Renal pelvis (tissue), 4 donors: ENCODE measurements around the gene MYO1B. TPM values are rescaled to one million over a fixed set of nuclear protein-coding genes. Genes with fewer than 3 reads are reported as not detected.
"Not testable (repeated sequence)": the region's sequence is repeated elsewhere in the genome, so short reads cannot be mapped to it uniquely, and the experiment has no call there.

Experiments
- DNase-seq: peaks from one replicate; pipeline ENCODE4 v3.0.0-alpha.2; 2013
- polyA plus RNA-seq, 3 donors: library from polyadenylated mRNA; unstranded; fragments of 120-200 nt; gene quantifications; one replicate each; pipeline ENCODE4 v1.2.1, GENCODE V29; 2013; ENCODE audit not compliant: insufficient read length in 3 of 3

Gene MYO1B
- polyA plus RNA-seq, 3 donors, result 91.6 to 112 (median 104) TPM

DNA sequence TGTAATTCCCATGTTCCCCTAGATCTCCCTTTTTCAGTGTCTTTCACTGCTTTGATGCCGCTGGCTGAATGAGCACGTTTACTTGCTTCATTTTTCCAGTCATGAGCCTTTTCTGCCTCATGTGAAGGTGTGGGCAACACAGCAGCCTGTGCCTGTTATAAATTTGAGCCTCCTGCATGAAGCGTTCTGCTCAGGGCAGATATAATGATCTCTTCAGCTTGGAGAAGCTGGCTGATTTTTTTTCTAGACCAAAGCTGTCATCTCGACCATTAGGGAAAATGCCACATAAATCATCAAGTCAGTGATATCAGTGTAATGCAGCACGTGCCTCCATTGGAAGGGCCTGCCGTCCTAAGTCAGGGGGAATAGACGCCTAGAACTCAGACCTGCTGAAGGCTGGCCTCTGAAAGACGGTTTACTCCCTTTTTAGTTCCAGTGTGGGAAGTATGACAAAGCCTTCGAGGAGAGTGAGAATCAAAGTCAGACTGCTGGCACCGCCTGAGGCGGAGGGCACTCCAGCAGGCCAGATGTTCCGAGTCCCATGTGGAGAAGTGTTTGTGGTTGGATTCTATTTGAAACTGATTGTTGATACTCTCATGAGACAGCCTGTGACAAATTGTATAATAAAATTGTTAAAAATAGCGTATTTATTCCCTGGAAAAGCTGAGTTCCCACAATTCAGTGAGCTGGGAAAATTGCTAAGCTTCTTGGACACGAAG lies 196.5 kb downstream of the MYO1B start:
- DNase-seq, result no peak

DNA sequence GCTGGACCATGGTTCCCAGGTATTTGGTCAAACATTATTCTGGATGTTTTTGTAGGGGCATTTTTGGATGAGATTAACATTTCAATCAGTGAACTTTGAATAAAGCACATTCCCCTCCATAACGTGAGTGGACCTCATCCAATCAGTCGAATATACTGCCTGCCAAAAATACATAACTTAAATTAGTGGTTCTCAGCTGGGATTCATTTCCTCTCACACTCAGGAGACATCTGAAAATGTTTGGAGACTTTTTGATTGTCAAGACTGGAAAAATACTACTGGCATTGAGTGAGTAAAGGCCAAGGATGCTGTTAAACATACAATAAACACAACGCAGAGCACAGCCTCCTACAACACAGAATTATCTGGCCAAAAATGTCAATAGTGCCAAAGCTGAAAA lies 198.2 kb downstream of the MYO1B start:
- DNase-seq, result no peak

DNA sequence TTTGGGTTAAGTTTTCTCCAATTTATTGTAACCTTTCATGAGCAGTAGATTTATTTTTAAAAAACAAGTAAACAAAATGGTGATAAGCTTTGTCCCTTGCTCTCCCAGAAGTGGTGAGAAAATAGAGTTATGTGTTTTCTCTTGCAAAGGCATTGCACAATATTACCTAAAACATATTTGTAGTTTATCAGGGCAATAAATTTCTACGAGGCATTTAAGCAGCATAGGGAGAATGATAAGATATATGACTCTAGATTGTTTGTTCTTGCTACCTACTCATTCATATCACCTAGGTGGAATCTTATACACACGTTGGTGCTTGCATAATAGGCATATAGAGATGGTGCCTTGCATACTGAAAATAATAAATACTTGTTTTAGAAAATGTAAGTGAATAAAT lies 201.7 kb downstream of the MYO1B start:
- no peak for DNase-seq

DNA sequence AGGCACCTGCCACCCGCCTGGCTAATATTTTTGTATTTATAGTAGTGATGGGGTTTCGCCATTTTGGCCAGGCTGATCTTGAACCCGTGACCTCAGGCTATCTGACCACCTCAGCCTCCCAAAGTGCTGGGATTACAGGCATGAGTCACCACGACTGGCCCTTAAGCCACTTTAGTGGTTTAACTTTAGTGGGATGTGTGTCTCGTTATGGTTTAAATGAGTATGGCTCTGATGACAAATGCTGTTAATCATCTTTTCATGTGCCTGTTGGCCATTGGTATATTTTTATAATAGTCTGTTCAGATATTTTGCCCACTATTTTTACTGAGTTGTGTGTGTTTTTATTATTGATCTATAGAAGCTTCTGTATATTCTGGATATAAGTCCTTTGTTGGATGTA lies 205.9 kb downstream of the MYO1B start:
- no peak for DNase-seq

DNA sequence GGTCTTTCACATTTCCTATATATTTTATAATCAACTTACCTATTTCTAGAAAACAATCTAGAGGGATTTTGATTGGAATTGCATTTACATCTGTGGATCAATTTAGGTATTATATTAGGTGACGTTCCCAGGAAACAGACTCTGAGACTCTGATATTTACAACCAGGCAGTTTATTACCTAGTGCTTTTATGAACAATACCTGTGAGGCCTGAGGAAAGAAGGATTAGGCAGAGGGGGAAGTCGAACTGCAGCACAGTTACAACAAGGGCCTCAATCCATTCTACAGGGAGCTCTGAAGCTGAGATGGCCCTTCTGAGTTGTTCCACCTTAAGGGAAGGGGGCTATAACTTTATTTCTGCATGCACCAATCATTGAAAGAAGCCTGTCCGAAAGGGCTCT lies 206.9 kb downstream of the MYO1B start:
- DNase-seq, result no peak

DNA sequence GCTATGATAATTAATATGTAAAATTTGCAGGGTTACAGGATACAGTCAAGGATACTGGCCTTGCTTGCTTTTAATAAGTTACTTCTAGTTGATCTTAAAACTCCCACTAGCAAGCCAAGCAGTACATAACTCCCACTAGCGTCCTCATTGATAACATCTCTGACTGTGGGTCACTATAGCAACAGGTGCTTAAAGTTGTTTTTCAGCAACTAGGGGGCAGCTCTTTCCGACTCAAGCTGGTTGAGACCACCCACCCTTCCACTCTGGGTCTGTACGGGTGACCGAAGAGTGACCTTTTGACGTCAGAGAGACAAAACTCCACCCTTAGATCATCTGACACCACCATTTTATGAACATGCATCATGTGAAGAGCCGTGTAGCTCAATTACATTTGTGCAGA lies 208.6 kb downstream of the MYO1B start:
- peak; percentile 65 for DNase-seq

DNA sequence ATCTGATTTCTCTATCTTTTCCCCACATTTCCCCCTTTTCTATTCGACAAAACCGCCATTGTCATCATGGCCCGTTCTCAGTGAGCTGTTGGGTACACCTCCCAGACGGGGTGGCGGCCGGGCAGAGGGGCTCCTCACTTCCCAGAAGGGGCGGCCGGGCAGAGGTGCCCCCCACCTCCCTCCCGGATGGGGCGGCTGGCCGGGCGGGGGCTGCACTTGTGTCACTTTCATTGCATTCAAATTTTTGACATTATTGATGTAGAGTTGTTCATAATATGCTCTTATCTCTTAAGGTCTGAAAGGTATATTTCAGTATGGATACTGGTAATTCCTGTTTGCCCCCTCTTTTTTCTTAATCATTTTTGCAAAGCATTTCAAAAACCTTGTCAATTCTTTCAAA lies 211.3 kb downstream of the MYO1B start:
- DNase-seq, result not testable (repeated sequence)

DNA sequence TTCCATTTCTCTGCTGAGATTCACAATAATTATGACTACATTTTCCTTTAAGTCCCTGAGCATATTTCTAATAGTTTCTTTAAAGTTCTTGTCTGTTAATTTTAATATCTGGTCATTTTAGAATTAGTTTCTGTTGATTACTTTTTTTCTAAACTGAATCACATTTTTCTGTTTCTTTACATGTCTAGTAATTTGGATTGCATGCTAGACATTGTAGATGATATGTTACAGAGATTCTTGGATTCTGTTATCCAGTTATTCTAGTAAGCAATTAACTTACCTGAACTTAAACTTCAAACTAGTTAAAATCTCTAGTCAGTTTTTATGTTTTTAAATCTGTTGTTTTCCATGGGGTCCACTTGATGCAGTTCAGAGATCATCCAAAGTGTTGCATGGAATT lies 214.0 kb downstream of the MYO1B start:
- DNase-seq, result no peak

DNA sequence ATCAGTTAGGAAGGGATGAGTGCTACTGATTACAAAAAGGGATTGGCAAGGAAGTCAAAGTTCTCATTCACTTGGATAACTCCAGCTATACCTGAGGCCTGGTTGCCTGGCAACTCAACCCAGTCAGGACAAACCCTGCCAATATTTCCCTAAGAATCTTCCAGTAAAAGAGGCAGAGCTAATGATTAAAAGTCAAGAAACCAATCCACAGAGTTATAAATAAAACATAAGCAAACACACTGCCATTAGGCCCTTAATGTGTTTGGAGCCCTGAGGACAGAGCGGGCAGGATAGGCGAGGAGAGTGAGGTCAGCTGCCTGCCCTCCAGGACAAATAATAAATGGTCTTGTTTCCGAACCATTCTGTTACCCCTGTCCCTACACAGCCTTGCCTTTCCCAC lies 217.2 kb downstream of the MYO1B start:
- peak; percentile 41 for DNase-seq

DNA sequence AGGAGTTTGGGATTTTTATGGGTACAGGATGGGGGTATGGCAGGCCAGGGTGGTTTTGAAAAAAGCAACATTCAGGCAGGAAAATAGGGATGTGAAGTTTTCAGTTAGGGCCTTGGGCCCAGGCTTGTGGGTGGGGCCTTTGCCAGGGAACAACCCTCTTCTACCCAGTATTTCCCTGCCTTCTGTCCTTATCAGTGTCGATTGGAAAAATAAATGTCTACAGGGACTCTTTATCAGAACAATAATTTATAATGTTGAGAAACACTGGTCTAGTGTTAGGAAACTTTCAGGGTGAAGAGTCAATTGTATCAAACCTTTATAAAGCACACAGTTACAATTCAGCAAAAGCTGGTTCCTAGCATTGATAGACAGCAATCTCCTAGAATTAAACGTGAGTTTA lies 218.6 kb downstream of the MYO1B start:
- no peak for DNase-seq

DNA sequence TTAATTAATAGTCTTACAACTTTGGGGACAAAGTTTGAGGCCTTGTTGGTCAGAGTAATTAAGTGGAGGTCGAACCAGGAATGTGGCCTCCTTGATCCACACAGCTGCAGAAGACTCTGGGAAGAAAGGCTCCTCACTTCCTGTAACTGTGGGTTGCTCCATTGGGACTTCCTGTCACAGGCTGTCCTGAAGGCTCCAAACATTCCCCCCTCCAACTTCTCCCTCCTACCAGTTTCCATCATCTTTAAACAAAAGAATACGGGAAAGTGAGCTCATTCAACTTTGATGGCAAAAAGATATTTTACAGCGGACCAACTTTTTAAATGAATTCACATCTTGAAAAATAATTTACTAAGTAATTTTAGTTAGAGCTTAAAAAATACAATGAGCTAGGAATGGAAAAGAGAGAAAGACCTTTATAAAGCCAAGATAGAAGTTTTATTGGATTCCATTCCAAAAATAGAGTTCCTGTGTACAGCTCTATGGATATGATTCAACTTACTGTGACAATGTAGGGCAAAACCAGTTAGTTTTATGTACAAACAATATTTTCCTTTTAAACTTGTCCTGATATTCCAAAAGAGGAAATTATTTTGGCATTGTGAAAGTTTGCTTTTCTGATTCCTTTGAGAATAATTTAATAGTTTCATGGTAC lies 220.7 kb downstream of the MYO1B start:
- DNase-seq, result no peak

DNA sequence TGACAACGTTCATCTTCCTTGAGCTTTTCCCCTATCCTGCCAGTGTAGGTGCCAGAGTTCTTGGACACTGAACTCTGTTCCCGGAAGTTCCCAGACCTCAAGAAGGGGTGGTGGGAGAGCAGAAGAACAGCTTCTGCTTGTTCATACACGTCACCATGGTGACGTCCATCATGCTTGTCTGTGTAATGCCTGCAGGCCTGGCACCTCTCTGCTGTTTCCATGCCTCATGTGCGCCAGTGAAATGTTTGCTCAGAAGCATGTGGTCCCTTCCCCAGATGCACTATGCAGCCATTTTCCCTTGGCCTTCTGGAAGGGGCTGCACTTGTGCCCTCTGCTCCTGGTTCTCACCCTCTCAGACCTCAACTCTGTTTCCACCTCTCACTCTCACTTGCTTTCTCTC lies 221.9 kb downstream of the MYO1B start:
- no peak for DNase-seq

DNA sequence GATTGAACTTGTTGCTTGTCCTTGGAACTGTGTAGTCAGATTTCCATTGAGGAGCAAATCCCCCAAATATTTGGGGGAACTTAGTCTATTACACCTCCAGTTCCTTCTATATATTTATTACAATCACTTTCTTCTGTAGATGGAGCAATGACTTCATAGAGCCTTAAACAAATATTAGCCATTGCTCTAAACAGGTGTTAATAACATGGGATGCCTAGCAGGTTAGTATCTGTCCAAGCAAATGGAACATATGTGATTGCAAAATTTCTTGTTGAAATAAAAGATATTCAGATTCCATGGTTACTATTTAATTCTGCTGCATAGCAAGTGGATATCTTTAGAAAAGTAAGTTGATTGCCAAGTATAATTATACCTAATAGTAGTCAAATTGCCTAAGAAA lies 225.1 kb downstream of the MYO1B start:
- no peak for DNase-seq

DNA sequence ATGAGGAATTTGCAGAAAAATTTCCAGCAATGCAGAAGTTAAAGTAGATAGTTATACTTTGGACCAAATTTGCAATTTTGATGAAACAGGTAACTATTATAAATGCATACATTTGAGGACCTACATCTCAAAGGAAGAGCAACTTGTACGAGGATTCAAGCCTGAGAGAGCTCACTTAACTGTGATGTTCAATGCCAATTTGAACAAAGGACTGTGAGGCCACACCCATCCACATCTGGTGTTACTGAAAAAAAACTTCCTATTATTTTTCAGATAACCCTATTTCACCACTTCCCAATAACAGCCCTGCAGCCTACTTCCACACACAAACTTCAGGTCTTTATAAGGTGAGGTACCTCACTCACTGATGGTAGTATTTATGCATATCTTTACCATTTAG lies 229.3 kb downstream of the MYO1B start:
- no peak for DNase-seq

Other genes with a start within 250 kb of the MYO1B start
- 100 to 1,000 TPM; 135 to 155 (median 135) TPM for gene STAT1, start 231.2 kb upstream of the MYO1B start, polyA plus RNA-seq
- gene STAT4, start 94.4 kb upstream of the MYO1B start, polyA plus RNA-seq, result 1 to 10 TPM; 6.3 to 9.9 (median 7.3) TPM